ENCODE data around the gene PAX9.

GRCh38 chr14:36664322-36665193, 2.9 kb downstream of the PAX9 start:
- TF ChIP-seq POLR2AphosphoS5 (IDR thresholded peaks at IDR 0.05; ENCODE audit: low read depth, low read length): no peak
- no peak for TF ChIP-seq TAF1 (IDR thresholded peaks at IDR 0.05; ENCODE audit: borderline replicate concordance, insufficient read depth, low read length)
- no peak for TF ChIP-seq SIN3A (IDR thresholded peaks at IDR 0.05; ENCODE audit: borderline replicate concordance, insufficient read depth, low read length)
